GM12874 (cell line): Measurements from ENCODE around the gene C11orf91.

Experiments
- TF ChIP-seq, protein P1 (sequence below): IDR thresholded peaks from 2 replicates; pipeline ENCODE4 v1.5.1; 2011; ENCODE audit warnings: low read depth, mild to moderate bottlenecking, control low read depth, low read length, moderate library complexity; ENCODE audit not compliant: insufficient read depth

The C11orf91 gene

DNA sequence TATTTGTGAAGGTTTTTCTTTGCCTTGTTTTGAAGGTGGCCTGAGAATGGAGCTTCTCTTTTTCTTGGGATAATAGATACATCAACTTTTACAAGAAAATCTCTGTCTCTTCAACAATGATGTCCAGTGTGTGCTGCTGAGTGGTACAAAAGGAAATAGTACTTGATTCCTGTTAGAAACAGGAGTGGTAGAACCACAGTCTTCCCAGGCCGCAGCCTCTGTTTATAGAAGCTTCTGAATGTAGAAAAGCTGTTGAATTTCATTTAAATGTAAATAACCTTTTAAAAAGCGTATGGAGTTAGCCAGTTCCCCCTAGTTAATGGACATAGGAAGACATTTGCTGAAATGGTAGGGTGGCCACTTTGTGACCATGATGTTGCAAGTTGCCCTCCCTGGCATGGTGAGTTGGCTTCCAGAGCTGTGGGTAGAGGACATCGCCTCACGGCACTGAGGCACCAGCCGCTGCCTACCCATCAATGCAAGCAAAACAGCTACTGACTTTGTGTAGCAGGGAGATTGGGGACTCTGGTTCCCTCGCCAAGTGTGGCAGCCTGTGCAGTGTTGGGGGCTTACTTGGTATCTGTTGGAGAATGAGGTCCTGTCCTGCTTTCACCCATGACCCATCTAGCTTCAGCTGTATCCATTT, 31.6 kb downstream of the C11orf91 start:
- TF ChIP-seq, protein P1, sequence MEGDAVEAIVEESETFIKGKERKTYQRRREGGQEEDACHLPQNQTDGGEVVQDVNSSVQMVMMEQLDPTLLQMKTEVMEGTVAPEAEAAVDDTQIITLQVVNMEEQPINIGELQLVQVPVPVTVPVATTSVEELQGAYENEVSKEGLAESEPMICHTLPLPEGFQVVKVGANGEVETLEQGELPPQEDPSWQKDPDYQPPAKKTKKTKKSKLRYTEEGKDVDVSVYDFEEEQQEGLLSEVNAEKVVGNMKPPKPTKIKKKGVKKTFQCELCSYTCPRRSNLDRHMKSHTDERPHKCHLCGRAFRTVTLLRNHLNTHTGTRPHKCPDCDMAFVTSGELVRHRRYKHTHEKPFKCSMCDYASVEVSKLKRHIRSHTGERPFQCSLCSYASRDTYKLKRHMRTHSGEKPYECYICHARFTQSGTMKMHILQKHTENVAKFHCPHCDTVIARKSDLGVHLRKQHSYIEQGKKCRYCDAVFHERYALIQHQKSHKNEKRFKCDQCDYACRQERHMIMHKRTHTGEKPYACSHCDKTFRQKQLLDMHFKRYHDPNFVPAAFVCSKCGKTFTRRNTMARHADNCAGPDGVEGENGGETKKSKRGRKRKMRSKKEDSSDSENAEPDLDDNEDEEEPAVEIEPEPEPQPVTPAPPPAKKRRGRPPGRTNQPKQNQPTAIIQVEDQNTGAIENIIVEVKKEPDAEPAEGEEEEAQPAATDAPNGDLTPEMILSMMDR = no peak

DNA sequence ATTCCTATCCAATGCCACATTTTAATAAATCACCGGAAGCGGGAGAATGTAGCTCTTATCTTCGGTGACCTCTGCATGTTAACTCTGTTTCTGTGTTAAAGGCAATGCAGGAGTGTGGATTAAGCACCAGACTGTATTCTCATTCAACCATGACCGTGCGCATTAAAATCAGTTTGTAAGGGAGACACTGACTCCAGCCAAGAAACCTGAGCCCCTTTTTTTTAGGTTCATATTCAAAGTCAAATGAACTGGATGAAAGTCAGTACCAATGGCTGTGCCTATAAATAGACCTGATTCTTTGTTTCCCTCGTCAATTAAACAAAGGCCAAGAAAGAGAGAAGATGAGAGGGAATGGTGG, 32.2 kb downstream of the C11orf91 start:
- TF ChIP-seq, protein P1 = no peak

DNA sequence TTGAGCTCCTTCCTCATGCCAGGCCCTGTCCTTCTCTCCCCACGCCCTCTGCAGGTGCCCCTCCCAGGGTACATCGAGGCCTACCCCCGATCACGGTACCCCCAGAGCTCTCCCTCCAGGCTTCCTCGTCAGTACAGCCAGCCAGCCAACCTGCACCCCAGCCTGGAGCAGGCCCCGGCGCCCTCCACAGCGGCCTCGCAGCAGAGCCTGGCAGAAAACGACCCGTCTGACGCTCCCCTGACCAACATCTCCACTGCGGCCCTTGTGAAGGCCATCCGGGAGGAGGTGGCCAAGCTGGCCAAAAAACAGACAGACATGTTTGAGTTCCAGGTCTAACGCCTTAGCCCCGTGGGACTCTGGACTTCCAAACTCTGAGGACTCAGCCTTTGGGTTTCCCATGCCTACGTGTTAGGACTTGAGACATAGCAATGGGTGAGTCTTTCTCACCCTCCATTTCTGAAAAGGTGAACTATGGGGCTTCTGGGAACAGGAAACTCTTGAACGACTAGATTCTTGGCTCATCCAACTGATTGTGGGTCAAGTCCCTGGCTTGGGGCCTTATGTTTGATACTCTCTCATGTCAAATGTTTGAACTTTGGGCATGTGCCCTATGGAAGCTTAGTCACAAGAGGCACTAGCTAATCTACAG, 32.7 kb downstream of the C11orf91 start:
- TF ChIP-seq, protein P1 = no peak

DNA sequence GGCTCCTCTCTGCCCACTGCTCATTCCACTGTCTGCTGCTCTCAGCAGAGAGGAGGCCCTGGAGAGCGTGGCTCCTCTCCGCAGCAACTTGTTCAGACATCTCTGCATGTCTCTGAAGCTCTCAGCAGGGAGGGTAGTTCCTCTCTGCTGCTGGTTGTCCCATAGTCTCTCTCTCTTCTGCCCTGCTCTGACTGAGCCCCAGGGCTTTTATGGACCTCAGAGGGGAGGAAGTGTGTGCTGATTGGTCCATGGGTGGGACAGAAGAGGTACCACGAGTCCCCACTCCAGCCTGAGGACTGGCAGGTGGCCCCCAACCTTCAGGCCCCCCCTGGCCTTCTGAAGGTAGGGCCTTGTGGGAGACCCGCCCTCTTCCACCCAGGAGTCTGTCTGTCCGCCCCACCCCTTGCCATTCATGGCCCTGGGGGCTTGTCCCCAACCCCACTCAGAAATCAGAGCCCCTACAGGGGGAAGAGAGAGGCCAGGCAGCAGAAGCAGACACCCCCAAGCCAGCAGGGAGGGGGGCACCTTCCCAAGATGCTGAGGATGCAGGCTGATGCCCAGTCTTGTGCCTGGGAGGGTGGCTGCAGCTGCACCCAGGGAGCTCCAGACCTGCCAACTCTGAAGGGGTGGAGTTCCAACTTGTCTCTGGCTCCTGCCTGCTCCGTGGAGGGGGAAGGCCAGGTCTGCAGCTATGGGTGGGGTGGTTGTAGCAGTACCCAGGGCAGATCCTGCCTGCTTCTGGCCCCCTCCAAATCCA, 35.1 kb downstream of the C11orf91 start:
- TF ChIP-seq, protein P1 = no peak

DNA sequence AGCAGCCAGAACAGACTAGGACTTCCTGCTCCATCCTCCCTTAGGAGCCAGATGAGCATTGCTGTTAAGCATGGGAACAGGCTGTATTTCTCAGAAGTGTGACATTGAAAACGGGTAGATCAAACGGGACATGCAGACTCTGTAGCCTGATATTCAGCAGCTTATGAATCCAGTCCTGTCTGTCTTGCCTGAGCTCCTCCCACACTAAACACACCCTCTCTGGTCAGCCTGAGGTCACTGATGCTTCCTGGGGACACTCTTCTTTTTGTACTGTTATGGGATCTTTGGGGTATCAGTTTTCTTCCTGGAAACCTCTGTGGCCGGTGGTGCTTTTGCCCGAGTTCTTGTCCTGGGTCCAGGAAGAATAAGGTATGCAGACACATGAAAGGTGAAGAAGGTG, 35.8 kb downstream of the C11orf91 start:
- TF ChIP-seq, protein P1 = no peak

DNA sequence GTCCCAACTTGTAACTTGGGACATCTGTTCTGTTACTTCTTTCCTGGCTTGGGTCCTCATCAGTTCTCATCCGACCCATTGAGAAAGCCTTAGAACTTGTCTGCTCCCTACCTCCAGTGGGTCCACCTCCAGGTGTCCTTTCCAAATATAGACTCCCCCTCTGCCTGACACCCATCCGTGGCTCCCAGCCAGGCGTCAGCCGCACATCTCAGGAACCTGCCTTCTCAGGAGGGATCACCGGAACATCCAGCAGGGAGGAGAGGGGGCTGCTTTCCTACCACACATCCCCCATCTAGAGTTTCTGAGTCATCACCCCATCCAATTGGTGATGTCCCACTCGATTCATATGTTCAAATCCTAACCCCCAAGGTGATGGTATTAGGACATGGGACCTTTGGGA, 36.5 kb downstream of the C11orf91 start:
- TF ChIP-seq, protein P1 = no peak

DNA sequence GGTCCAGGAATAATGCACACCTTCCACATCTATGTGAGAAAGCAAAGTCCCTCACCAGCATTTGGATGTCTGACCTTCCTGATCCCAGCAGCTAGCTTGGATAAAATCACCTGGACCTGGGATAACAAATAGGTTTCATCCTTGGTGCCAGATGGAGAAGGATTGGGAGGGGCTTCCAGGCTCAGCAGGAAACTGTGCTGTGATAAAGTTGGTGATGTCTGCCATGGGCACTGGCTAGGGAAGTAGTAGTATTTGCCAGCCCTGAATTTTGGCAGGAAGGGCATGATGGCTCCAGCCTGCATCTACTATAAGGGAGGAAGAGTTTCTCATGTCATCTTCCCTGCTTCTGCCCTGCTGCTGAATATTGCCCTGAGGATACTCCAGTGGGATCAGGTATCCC, 37.5 kb downstream of the C11orf91 start:
- TF ChIP-seq, protein P1 = no peak
